Measurements from ENCODE around the gene ST8SIA2. TPM values are rescaled to one million over a fixed set of nuclear protein-coding genes. Genes with fewer than 3 reads are reported as not detected.
"Not testable (repeated sequence)": the region's sequence is repeated elsewhere in the genome, so short reads cannot be mapped to it uniquely, and the experiment has no call there.

ST8SIA2 gene
- polyA plus RNA-seq, 3 donors = 0.06 TPM; not detected in 2

GRCh38 chr15:92463352-92463751, 69.7 kb downstream of the ST8SIA2 start:
- 70 to 95% (median 73%) methylated on average over 5 of the region's 5 CpGs for WGBS, 3 donors
- no peak overlapping the region for H3K27ac ChIP-seq (ENCODE audit: low read depth, low read length)

GRCh38 chr15:92463826-92464225, 70.1 kb downstream of the ST8SIA2 start:
- no peak overlapping the region for H3K27ac ChIP-seq (ENCODE audit: low read depth, low read length)
- 82 to 92% (median 89%) methylated on average over 7 of the region's 7 CpGs for WGBS, 3 donors

- H3K27ac ChIP-seq (ENCODE audit: low read depth, low read length) = no peak overlapping the region
- WGBS, 3 donors = 82 to 91% (median 88%) methylated on average over 8 of the region's 8 CpGs
Observed at GRCh38 chr15:92466834-92467233, 73.2 kb downstream of the ST8SIA2 start.

- H3K27ac ChIP-seq (ENCODE audit: low read depth, low read length) = no peak overlapping the region
- WGBS, 3 donors = 85 to 90% (median 86%) methylated on average over 11 of the region's 11 CpGs
Observed at GRCh38 chr15:92467245-92467644, 73.6 kb downstream of the ST8SIA2 start.

- H3K27ac ChIP-seq (ENCODE audit: low read depth, low read length) = no peak overlapping the region
- WGBS, 3 donors = 73 to 81% (median 80%) methylated on average over 3 of the region's 3 CpGs
Observed at GRCh38 chr15:92468991-92469390, 75.3 kb downstream of the ST8SIA2 start.

GRCh38 chr15:92471288-92471687, 77.6 kb downstream of the ST8SIA2 start:
- H3K27ac ChIP-seq (ENCODE audit: low read depth, low read length) = no peak overlapping the region

- H3K27ac ChIP-seq (ENCODE audit: low read depth, low read length) = no peak overlapping the region
- WGBS, 3 donors = 76 to 81% (median 79%) methylated on average over 12 of the region's 12 CpGs
Observed at GRCh38 chr15:92473756-92474155, 80.1 kb downstream of the ST8SIA2 start.

GRCh38 chr15:92479730-92480129, 86.0 kb downstream of the ST8SIA2 start:
- 75 to 89% (median 86%) methylated on average over 2 of the region's 2 CpGs for WGBS, 3 donors
- H3K27ac ChIP-seq (ENCODE audit: low read depth, low read length) = not testable (repeated sequence)

- H3K27ac ChIP-seq (ENCODE audit: low read depth, low read length) = no peak overlapping the region
- 49 to 90% (median 83%) methylated on average over 4 of the region's 4 CpGs for WGBS, 3 donors
Observed at GRCh38 chr15:92480361-92480760, 86.7 kb downstream of the ST8SIA2 start.

- no peak overlapping the region for H3K27ac ChIP-seq (ENCODE audit: low read depth, low read length)
- WGBS, 3 donors = 85 to 96% (median 88%) methylated on average over 1 of the region's 1 CpG
Observed at GRCh38 chr15:92485441-92485840, 91.8 kb downstream of the ST8SIA2 start.

- 63 to 78% (median 73%) methylated on average over 7 of the region's 7 CpGs for WGBS, 3 donors
Observed at GRCh38 chr15:92492551-92493115, 99.0 kb downstream of the ST8SIA2 start.

GRCh38 chr15:92494806-92495336, 101.2 kb downstream of the ST8SIA2 start:
- 34 to 56% (median 39%) methylated on average over 6 of the region's 6 CpGs for WGBS, 3 donors
- no peak overlapping the region for H3K27ac ChIP-seq (ENCODE audit: low read depth, low read length)

More at GRCh38 chr15:92492551-92493115, 99.0 kb downstream of the ST8SIA2 start:
- H3K27ac ChIP-seq (ENCODE audit: low read depth, low read length) = no peak overlapping the region

- WGBS, 3 donors = 76 to 88% (median 87%) methylated on average over 3 of the region's 3 CpGs
- H3K27ac ChIP-seq (ENCODE audit: low read depth, low read length) = no peak overlapping the region
Observed at GRCh38 chr15:92495446-92495845, 101.8 kb downstream of the ST8SIA2 start.

GRCh38 chr15:92499731-92500530, 106.2 kb downstream of the ST8SIA2 start:
- H3K27ac ChIP-seq (ENCODE audit: low read depth, low read length) = no peak overlapping the region
- 75 to 85% (median 80%) methylated on average over 13 of the region's 13 CpGs for WGBS, 3 donors

- H3K27ac ChIP-seq (ENCODE audit: low read depth, low read length) = no peak overlapping the region
- 59 to 76% (median 72%) methylated on average over 7 of the region's 7 CpGs for WGBS, 3 donors
Observed at GRCh38 chr15:92502336-92502735, 108.7 kb downstream of the ST8SIA2 start.

- H3K27ac ChIP-seq (ENCODE audit: low read depth, low read length) = no peak overlapping the region
- WGBS, 3 donors = 57 to 69% (median 65%) methylated on average over 5 of the region's 5 CpGs
Observed at GRCh38 chr15:92502930-92503857, 109.5 kb downstream of the ST8SIA2 start.

GRCh38 chr15:92503889-92504288, 110.2 kb downstream of the ST8SIA2 start:
- WGBS, 3 donors = 56 to 72% (median 58%) methylated on average over 4 of the region's 4 CpGs
- H3K27ac ChIP-seq (ENCODE audit: low read depth, low read length) = no peak overlapping the region

GRCh38 chr15:92505611-92506010, 111.9 kb downstream of the ST8SIA2 start:
- no peak overlapping the region for H3K27ac ChIP-seq (ENCODE audit: low read depth, low read length)
- WGBS, 3 donors = 10 to 37% (median 24%) methylated on average over 1 of the region's 1 CpG

- no peak overlapping the region for H3K27ac ChIP-seq (ENCODE audit: low read depth, low read length)
- 60 to 72% (median 71%) methylated on average over 4 of the region's 4 CpGs for WGBS, 3 donors
Observed at GRCh38 chr15:92506506-92506905, 112.8 kb downstream of the ST8SIA2 start.

Data from adipose tissue (tissue), 3 donors.